ENCODE results near the gene PTGDS. TPM values are rescaled to one million over a fixed set of nuclear protein-coding genes. Genes with fewer than 3 reads are reported as not detected.

PTGDS gene
- total and polyA plus RNA-seq, 12 donors = 1,129 to 5,119 (median 3,777) TPM

DNA sequence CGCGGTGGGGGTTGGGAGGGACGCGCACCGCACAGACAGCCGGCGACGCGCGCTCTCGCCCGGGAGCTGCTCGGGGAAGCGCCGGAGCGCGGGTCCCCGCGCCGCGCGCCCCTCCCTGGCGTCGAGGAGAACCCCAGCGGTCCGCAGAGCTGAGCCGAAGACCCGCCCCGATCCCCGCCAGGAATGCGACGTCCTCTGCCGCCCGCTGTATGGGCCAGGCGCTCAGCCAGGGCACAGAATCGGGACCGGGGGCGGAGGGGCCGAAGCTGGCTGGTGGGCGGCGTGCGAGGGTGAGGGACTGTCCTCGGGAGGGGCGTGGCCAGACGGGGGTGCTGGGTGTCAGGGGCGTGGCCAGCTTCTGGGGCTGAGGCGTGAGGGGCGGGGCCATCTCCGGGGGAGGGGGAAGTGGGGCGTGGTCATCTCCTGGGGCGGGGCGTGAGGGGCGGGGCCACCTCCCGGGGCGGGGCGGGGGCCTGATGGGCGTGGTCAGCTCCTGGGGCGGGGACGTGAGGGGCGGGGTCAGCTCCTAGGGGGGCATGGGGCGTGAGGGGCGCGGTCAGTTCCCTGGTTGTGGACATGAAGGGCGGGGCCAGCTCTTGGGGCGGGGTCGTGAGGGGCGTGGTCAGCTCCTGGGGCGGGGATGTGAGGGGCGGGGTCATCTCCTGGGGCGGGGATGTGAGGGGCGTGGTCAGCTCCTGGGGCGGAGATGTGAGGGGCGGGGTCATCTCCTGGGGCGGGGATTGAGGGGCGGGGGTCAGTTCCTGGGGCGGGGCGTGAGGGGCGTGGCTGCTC, 965 bp downstream of the PTGDS start:
- Histone ChIP-seq H3K36me3 (no peaks in the 10 kb centered on the region), H3K27ac (peak overlapping the region; percentile 58 to 93 (median 89)), H3K9me3 (no peaks in the 10 kb centered on the region), H3K27me3 (peaks cover 0 to 24% (median 0%) of the 10 kb centered on the region in 7 donors), H3K4me1 (peaks cover 16 to 94% (median 62%) of the 10 kb centered on the region in 9 donors), H3K4me3 (peak overlapping the region; percentile 49 to 67 (median 58))
- DNase-seq (peak; percentile 89), ATAC-seq (peak; percentile 25 to 50 (median 39))
- 4 to 5% methylated on average over 59 to 77 of the region's 78 CpGs for WGBS, 2 donors
- intact Hi-C loops (cut with DNase I) = loop anchor here in 1 of 10 donors (2.0 kb wide), 1 partner anchor 27 kb away; no protein-coding TSS in a partner anchor
- TF ChIP-seq, protein P1, sequence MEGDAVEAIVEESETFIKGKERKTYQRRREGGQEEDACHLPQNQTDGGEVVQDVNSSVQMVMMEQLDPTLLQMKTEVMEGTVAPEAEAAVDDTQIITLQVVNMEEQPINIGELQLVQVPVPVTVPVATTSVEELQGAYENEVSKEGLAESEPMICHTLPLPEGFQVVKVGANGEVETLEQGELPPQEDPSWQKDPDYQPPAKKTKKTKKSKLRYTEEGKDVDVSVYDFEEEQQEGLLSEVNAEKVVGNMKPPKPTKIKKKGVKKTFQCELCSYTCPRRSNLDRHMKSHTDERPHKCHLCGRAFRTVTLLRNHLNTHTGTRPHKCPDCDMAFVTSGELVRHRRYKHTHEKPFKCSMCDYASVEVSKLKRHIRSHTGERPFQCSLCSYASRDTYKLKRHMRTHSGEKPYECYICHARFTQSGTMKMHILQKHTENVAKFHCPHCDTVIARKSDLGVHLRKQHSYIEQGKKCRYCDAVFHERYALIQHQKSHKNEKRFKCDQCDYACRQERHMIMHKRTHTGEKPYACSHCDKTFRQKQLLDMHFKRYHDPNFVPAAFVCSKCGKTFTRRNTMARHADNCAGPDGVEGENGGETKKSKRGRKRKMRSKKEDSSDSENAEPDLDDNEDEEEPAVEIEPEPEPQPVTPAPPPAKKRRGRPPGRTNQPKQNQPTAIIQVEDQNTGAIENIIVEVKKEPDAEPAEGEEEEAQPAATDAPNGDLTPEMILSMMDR (IDR thresholded peaks at IDR 0.05) = no peak

DNA sequence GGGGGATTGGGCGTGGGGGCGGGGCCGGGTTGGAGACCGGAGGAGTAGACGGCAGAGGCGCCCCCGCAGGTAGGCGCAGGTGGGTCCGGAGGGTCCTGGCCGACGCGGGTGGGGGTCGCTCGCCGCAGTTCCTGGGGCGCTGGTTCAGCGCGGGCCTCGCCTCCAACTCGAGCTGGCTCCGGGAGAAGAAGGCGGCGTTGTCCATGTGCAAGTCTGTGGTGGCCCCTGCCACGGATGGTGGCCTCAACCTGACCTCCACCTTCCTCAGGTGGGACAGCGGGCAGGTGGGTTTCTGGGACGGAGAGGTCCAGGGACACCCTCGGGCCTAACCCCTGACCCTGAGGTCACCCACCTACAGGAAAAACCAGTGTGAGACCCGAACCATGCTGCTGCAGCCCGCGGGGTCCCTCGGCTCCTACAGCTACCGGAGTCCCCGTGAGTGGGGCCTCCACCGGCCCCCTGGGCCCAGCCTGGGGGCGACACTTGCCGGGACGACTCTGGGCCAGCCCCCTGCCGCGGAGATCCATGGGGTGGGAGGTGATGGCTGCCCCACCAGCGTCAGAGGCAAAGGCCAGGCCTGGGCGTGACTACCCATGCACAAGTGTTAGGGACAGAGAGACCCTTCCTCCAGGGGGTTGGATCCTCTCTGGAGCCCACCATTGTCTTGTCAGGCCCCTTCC, 1.7 kb downstream of the PTGDS start:
- no peak for ATAC-seq
- Histone ChIP-seq H3K4me1 (peaks cover 16 to 89% (median 62%) of the 10 kb centered on the region in 9 donors), H3K4me3 (peak overlapping the region in 4 of 10 donors; percentile 18 to 32 (median 26)), H3K9me3 (no peaks in the 10 kb centered on the region), H3K27me3 (peaks cover 0 to 31% (median 0%) of the 10 kb centered on the region in 7 donors), H3K36me3 (no peaks in the 10 kb centered on the region), H3K27ac (peak overlapping the region in 8 of 10 donors; percentile 55 to 93 (median 88))
- peak in 1 of 2 donors; percentile 23 for DNase-seq
- intact Hi-C loops (cut with DNase I) = loop anchor here in 1 of 10 donors (2.0 kb wide), 1 partner anchor 28 kb away; no protein-coding TSS in a partner anchor
- WGBS, 2 donors = 63 to 66% methylated on average over 39 to 41 of the region's 41 CpGs
- TF ChIP-seq, protein P1 (IDR thresholded peaks at IDR 0.05) = no peak

DNA sequence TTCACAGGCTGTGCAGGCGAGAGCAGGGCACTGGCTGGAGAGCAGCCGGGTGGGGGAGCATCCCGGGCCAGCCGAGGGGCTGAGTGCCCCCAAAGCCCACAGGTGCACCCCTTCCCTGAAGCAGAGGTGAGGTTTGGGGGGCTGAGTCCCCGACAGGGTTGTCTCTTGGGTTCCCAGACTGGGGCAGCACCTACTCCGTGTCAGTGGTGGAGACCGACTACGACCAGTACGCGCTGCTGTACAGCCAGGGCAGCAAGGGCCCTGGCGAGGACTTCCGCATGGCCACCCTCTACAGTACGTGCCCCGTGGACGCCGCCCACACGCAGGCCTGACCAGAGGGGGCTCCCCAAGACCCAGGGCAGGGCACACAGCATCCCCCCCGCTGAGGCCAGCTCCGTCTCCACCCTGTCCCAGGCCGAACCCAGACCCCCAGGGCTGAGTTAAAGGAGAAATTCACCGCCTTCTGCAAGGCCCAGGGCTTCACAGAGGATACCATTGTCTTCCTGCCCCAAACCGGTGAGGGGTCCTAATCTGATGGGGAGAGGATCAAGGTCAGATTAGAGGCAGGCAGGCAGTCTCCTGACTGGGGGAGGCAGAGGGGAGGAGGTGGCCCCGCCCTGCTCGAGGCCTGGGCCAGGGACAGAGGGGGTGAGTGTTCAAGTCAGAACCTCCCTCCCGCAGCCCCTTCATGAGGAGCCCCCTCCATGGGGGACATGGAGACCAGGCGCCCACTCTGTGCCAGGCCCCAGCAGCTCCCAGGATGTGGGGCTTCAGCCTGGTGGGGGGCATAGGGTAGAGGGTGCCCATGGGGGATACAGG, 2.7 kb downstream of the PTGDS start:
- Histone ChIP-seq H3K27me3 (peaks cover 0 to 40% (median 6%) of the 10 kb centered on the region in 7 donors), H3K36me3 (no peaks in the 10 kb centered on the region), H3K4me3 (no peak overlapping the region), H3K9me3 (no peaks in the 10 kb centered on the region), H3K27ac (peak overlapping the region in 8 of 10 donors; percentile 82 to 93 (median 89)), H3K4me1 (peaks cover 16 to 89% (median 67%) of the 10 kb centered on the region in 9 donors)
- TF ChIP-seq, protein P1 (IDR thresholded peaks at IDR 0.05) = no peak
- DNase-seq (peak in 1 of 2 donors; percentile 28), ATAC-seq (no peak)
- WGBS, 2 donors = 85 to 86% methylated on average over 26 of the region's 26 CpGs
- intact Hi-C loops (cut with DNase I) = loop anchor here in 2 of 10 donors (2.0 to 5.0 kb wide), 2 partner anchors 29 to 33 kb away; partner anchors contain the start of gene C8G (in 1 of the 2)

Measured in heart right ventricle (tissue), 16 donors.